Gastrocnemius medialis (tissue), 4 donors: Measurements from ENCODE around the gene WDR17. TPM values are rescaled to one million over a fixed set of nuclear protein-coding genes. Genes with fewer than 3 reads are reported as not detected.

Experiments used
- ATAC-seq, 2 donors: fragments of 150-250 bp; one replicate each; pipeline ENCODE4 v1.9.1; 2016
- DNase-seq, 2 donors: peaks; one replicate each; pipeline ENCODE4 v3.0.0-alpha.2; 2019
- H3K27ac ChIP-seq, 4 donors: fragments of 200-600 bp; sonication (generic); 1 replicate in 1 of 4; 2 replicates in 3 of 4; pipeline ENCODE4 v1.5.1; 2016 to 2018; ENCODE audit warnings: mild to moderate bottlenecking in 2 of 4, moderate library complexity in 1 of 4
- H3K27me3 ChIP-seq, 3 donors: fragments of 200-600 bp; sonication (generic) in 2 of 3; 1 replicate in 1 of 3; 2 replicates in 2 of 3; pipeline versions ENCODE4 v1.5.1 to v1.6.0; 2016 to 2019; ENCODE audit warnings: mild to moderate bottlenecking in 1 of 3, moderate library complexity in 1 of 3
- H3K36me3 ChIP-seq, 2 donors: fragments of 200-600 bp; sonication (generic) in 1 of 2; one replicate each; pipeline ENCODE4 v1.5.1; 2017 to 2018
- H3K4me1 ChIP-seq, 2 donors: fragments of 200-600 bp; sonication (generic) in 1 of 2; one replicate each; pipeline ENCODE4 v1.5.1; 2016 to 2017; ENCODE audit warnings: mild to moderate bottlenecking in 2 of 2
- H3K4me3 ChIP-seq, 4 donors: fragments of 200-600 bp; sonication (generic) in 3 of 4; 1 replicate in 1 of 4; 2 replicates in 3 of 4; pipeline ENCODE4 v1.5.1; 2016 to 2019; ENCODE audit warnings: mild to moderate bottlenecking in 2 of 4
- H3K9me3 ChIP-seq, 3 donors: fragments of 200-600 bp; sonication (generic) in 2 of 3; 1 replicate in 1 of 3; 2 replicates in 2 of 3; pipeline ENCODE4 v1.5.1; 2016 to 2019
- POLR2A ChIP-seq, 2 donors: fragments of 450-650 bp; IDR thresholded peaks; one replicate each; pipeline ENCODE4 v1.6.1; 2017; ENCODE audit warnings: antibody characterized with exemption in 2 of 2, mild to moderate bottlenecking in 2 of 2, moderate library complexity in 2 of 2
- in situ Hi-C, 4 donors: fragments of 200-750 bp; cut with MboI; loops; one replicate each; pipeline versions ENCODE4 v1.15.0 to v1.8.0; 2017; ENCODE audit warnings: low sequenced_read_pairs in 4 of 4
- intact Hi-C: fragments of 100-400 bp; cut with DNase I; formaldehyde crosslinking; loops from one replicate; pipeline ENCODE4 v1.15.1; 2023; ENCODE audit warnings: low total_unique reads
- total RNA-seq, 4 donors: library from RNA; depleted of rRNA; stranded (reverse); fragments of >200 nt; gene quantifications; one replicate each; pipeline versions ENCODE4 v1.1.0 to v1.2.3, GENCODE V29; 2016
- TF ChIP-seq, protein P1 (sequence below), 5 experiments: fragments of 450-650 bp in 3 of 5; fragments of 200-600 bp in 2 of 5; sonication (generic) in 2 of 5; IDR thresholded peaks in 4 of 5; conservative IDR thresholded peaks in 1 of 5; 1 replicate in 4 of 5; 2 replicates in 1 of 5; pipeline ENCODE4 v1.5.1; 2016 to 2019; ENCODE audit warnings: antibody characterized with exemption in 5 of 5, mild to moderate bottlenecking in 3 of 5, moderate library complexity in 3 of 5

The WDR17 gene
- total RNA-seq, 4 donors from 2014 or later = 0.10 to 0.36 (median 0.14) TPM

DNA sequence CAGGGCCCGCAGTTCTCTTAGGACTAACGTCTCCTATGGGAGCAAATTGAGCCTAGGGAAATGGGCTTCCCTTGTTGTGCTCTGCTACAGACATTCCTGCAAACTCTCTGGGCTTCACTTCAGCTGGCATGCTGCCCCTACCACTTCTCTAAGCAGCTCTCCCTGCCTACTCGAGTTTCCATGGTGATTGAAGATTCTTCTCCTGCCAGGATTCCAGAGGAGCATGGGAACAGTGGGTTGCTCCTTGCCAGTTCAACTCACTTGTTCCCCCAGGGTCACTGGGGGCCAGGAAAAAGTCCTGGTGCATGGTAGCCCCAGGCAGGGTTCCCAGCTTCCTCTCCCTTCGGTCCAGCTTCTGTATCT, 21.1 kb upstream of the WDR17 start:
- intact Hi-C loops = no loop called here
- Histone ChIP-seq H3K27ac (no peak overlapping the region), H3K9me3 (no peaks in the 10 kb centered on the region), H3K27me3 (no peaks in the 10 kb centered on the region), H3K4me3 (no peak overlapping the region), H3K36me3 (no peaks in the 10 kb centered on the region), H3K4me1 (no peaks in the 10 kb centered on the region)
- in situ Hi-C loops = loop anchor here in 2 of 4 donors (25.0 kb wide), 1 partner anchor 293 kb away; no protein-coding TSS in a partner anchor
- DNase-seq (no peak), ATAC-seq (no peak)
- TF ChIP-seq, protein P1, sequence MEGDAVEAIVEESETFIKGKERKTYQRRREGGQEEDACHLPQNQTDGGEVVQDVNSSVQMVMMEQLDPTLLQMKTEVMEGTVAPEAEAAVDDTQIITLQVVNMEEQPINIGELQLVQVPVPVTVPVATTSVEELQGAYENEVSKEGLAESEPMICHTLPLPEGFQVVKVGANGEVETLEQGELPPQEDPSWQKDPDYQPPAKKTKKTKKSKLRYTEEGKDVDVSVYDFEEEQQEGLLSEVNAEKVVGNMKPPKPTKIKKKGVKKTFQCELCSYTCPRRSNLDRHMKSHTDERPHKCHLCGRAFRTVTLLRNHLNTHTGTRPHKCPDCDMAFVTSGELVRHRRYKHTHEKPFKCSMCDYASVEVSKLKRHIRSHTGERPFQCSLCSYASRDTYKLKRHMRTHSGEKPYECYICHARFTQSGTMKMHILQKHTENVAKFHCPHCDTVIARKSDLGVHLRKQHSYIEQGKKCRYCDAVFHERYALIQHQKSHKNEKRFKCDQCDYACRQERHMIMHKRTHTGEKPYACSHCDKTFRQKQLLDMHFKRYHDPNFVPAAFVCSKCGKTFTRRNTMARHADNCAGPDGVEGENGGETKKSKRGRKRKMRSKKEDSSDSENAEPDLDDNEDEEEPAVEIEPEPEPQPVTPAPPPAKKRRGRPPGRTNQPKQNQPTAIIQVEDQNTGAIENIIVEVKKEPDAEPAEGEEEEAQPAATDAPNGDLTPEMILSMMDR (IDR thresholded peaks at IDR 0.05 in 4 of 5, conservative IDR thresholded peaks at IDR 0.05 in 1 of 5) = no peak
- TF ChIP-seq POLR2A (IDR thresholded peaks at IDR 0.05) = no peak

DNA sequence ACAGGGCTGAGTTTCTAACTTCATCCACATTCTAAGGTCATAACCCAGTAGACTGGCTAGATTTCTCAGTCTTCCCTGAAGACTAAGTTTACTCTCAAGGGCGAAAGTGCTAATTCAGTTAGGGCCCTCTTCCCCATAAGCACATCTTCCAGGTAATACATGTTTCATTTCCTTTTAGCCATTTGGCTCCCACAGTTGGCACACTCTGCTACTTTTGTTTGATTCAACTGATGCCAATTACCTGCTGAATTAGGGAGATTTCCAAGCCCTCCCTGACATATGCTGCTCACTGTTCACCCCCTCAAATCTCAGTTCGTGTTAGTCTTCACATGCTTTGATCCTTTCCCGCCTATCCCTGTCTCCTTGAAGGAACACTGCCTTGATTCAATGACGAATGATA, 17.0 kb upstream of the WDR17 start:
- H3K4me3 ChIP-seq = no peak overlapping the region
- DNase-seq (no peak), ATAC-seq (no peak)
- no peaks in the 10 kb centered on the region for H3K27me3 ChIP-seq
- no peaks in the 10 kb centered on the region for H3K36me3 ChIP-seq
- no peaks in the 10 kb centered on the region for H3K4me1 ChIP-seq
- H3K9me3 ChIP-seq = no peaks in the 10 kb centered on the region
- intact Hi-C loops (no loop called here), in situ Hi-C loops (loop anchor here in 2 of 4 donors (25.0 kb wide), 1 partner anchor 289 kb away; no protein-coding TSS in a partner anchor)
- H3K27ac ChIP-seq = no peak overlapping the region
- no peak for TF ChIP-seq POLR2A (IDR thresholded peaks at IDR 0.05)
- TF ChIP-seq, protein P1 (IDR thresholded peaks at IDR 0.05 in 4 of 5, conservative IDR thresholded peaks at IDR 0.05 in 1 of 5) = no peak

DNA sequence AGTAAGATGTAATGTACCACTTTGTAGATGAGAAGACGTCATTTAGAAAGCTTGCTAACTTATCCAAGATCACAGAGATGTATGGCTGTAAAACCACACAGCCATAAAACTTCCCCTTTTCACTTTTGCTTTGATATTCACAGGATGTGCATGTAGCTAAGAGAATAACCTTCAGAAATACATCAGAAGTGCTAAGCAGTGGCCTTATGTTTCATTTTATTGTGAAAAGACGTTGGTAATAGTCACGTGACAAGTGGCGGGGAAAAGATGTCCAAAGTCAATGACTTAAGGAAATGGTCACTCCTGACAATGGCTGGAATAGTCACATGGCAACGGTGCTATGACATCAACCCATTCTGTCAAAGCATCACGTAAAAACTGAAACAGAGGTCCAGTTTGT, 12.9 kb upstream of the WDR17 start:
- Histone ChIP-seq H3K27ac (no peak overlapping the region), H3K4me3 (no peak overlapping the region), H3K36me3 (no peaks in the 10 kb centered on the region), H3K9me3 (no peaks in the 10 kb centered on the region), H3K4me1 (no peaks in the 10 kb centered on the region), H3K27me3 (no peaks in the 10 kb centered on the region)
- DNase-seq = no peak
- in situ Hi-C loops (no loop called here), intact Hi-C loops (no loop called here)
- ATAC-seq = no peak
- TF ChIP-seq POLR2A (IDR thresholded peaks at IDR 0.05) = no peak
- TF ChIP-seq, protein P1 (IDR thresholded peaks at IDR 0.05 in 4 of 5, conservative IDR thresholded peaks at IDR 0.05 in 1 of 5) = no peak

DNA sequence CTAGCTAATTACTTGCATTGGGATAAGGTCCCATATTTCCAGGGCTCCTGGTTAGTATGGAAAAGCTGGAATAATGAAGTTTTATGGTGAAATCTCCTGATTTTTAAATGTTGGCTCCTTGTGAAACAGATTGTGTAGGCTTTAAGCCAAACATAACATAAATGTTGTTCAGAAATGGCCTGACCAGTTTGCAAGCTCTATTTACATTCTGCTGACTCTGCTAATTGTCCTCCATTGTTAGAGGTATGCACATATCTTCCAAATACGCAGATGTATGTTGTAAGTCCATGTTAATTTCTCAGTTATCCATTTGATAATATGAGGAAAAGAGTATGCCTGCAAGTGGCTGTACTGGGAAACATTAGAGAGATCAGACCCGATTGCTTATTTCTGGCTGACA, 11.9 kb upstream of the WDR17 start:
- DNase-seq (no peak), ATAC-seq (no peak)
- H3K9me3 ChIP-seq = no peaks in the 10 kb centered on the region
- no peaks in the 10 kb centered on the region for H3K4me1 ChIP-seq
- no peak overlapping the region for H3K27ac ChIP-seq
- H3K27me3 ChIP-seq = no peaks in the 10 kb centered on the region
- no peak overlapping the region for H3K4me3 ChIP-seq
- no peak for TF ChIP-seq POLR2A (IDR thresholded peaks at IDR 0.05)
- TF ChIP-seq, protein P1 (IDR thresholded peaks at IDR 0.05 in 4 of 5, conservative IDR thresholded peaks at IDR 0.05 in 1 of 5) = no peak
- no peaks in the 10 kb centered on the region for H3K36me3 ChIP-seq
- in situ Hi-C loops (no loop called here), intact Hi-C loops (no loop called here)

DNA sequence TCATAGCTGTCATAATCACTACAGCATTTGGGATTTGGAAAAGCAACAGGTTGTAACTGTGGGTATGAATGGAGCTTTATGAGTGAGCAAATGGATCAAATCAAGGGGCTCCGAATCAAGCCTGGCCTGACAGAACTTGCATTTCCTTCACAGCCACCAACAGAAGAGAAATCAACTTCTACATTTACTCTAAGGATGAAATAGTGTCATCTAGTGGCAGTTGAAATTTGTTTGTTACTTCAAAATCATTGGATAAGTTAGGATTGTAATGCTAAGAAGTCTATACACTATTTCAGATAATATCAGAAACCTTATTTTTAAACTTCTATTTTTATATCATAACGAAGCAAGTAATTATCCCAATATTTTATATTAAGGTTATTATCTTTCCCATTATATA, 10.7 kb upstream of the WDR17 start:
- no peak for TF ChIP-seq POLR2A (IDR thresholded peaks at IDR 0.05)
- TF ChIP-seq, protein P1 (IDR thresholded peaks at IDR 0.05 in 4 of 5, conservative IDR thresholded peaks at IDR 0.05 in 1 of 5) = no peak
- no peak overlapping the region for H3K27ac ChIP-seq
- DNase-seq = no peak
- no peak for ATAC-seq
- no peaks in the 10 kb centered on the region for H3K27me3 ChIP-seq
- H3K4me1 ChIP-seq = no peaks in the 10 kb centered on the region
- H3K9me3 ChIP-seq = no peaks in the 10 kb centered on the region
- H3K4me3 ChIP-seq = no peak overlapping the region
- intact Hi-C loops (no loop called here), in situ Hi-C loops (no loop called here)
- H3K36me3 ChIP-seq = no peaks in the 10 kb centered on the region
